Effector memory CD4-positive, alpha-beta T cell (primary cell): ENCODE data around the gene SFXN4.
"Not testable (repeated sequence)": the region's sequence is repeated elsewhere in the genome, so short reads cannot be mapped to it uniquely, and the experiment has no call there.

Experiments
- DNase-seq, 3 donors: peaks; one replicate each; pipeline ENCODE4 v3.0.0-alpha.2; 2020
- H3K27ac ChIP-seq: 2 replicates; pipeline ENCODE4 v1.7.0; 2013; ENCODE audit warnings: mild to moderate bottlenecking, low read length, moderate library complexity; ENCODE audit not compliant: insufficient read depth, poor library complexity, severe bottlenecking
- H3K27me3 ChIP-seq: replicated peaks from 2 replicates; pipeline ENCODE4 v1.7.0; 2013; ENCODE audit warnings: mild to moderate bottlenecking, low read length; ENCODE audit not compliant: insufficient read depth, control insufficient read depth, poor library complexity, severe bottlenecking
- H3K36me3 ChIP-seq: 2 replicates; pipeline ENCODE4 v1.7.0; 2013; ENCODE audit warnings: mild to moderate bottlenecking, low read length, moderate library complexity; ENCODE audit not compliant: control insufficient read depth, insufficient read depth
- H3K4me1 ChIP-seq: 2 replicates; pipeline ENCODE4 v1.7.0; 2013; ENCODE audit warnings: low read length, mild to moderate bottlenecking; ENCODE audit not compliant: control insufficient read depth, insufficient read depth, poor library complexity, severe bottlenecking
- H3K4me3 ChIP-seq: 2 replicates; pipeline ENCODE4 v1.7.0; 2013; ENCODE audit warnings: low read length, low read depth, mild to moderate bottlenecking; ENCODE audit not compliant: insufficient read depth, poor library complexity, severe bottlenecking
- H3K9me3 ChIP-seq: 2 replicates; pipeline ENCODE4 v1.7.0; 2013; ENCODE audit warnings: mild to moderate bottlenecking, low read length, moderate library complexity; ENCODE audit not compliant: control insufficient read depth

Gene SFXN4

DNA sequence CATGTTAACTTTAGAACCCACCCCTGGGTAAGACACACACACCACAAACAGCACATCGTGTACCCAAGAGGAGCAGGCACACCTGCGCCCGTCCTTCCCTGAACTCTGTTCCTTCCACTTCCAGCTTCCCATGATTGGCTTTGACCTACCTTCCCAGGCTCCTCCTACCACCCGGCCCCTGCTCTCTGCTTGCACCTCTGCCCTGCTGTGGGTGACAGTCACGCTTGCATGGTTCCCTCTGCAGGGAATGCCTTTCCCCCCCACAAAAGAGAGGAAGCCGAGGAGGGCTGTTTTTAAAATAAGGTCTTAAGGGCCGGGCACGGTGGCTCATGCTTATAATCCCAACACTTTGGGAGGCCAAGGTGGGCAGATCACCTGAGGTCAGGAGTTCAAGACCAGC lies 16.4 kb downstream of the SFXN4 start:
- H3K4me1 ChIP-seq: no peaks in the 10 kb centered on the region
- no peak for DNase-seq
- no peak overlapping the region for H3K4me3 ChIP-seq
- no peaks in the 10 kb centered on the region for H3K27me3 ChIP-seq
- H3K27ac ChIP-seq: no peak overlapping the region
- peaks cover 21% of the 10 kb centered on the region for H3K36me3 ChIP-seq
- H3K9me3 ChIP-seq: no peaks in the 10 kb centered on the region

DNA sequence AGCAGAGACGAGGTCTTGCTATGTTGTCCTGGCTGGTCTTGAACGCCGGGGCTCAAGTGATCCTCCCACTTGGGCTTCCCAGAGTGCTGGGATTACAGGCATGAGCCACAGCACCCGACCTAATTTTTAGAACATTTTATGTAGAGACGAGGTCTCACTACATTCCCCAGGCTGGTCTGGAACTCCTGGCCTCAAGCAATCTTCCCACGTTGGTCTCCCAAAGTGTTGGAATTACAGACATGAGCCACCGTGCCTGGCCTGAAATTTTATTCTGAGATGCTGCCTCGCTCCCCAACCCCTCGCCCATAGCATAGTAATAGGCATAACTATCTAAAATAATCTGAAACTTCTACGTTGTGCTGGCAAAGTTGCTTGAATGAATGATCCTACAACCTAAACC lies 21.9 kb downstream of the SFXN4 start:
- H3K27me3 ChIP-seq: no peaks in the 10 kb centered on the region
- H3K36me3 ChIP-seq: peaks cover 13% of the 10 kb centered on the region
- H3K4me1 ChIP-seq: no peaks in the 10 kb centered on the region
- H3K27ac ChIP-seq: no peak overlapping the region
- H3K4me3 ChIP-seq: no peak overlapping the region
- no peaks in the 10 kb centered on the region for H3K9me3 ChIP-seq
- DNase-seq: no peak

DNA sequence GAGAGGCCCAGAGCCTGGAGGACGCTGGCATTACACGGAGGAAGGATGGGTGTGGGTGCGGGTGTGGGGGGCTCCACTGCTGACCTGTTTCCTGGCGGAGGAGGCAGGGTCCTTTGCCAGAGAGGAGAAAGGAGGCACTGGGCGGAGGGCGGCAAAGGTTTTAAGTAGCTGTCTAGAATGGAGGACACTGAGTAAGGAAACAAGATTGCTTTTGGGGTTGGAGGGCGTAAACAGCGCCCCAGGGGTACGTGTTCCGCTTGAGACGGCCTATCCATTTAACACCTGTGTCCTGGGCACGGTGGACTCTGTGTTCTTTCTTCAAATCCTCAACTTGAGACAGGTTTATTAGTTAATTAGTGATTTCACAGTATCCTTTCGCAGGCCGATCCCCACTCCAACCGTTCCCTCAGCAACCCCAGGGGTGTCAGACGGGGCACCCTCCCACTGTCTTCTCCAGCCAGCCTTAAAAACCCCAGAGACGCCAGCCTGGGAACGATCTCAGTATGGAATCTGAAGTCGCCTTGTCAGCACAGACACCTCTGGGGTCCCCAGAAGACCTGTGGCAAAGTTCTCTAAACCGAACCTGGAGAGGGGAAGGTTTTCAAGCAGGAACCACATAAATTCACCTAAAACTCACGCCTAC lies 24.8 kb downstream of the SFXN4 start:
- H3K27ac ChIP-seq: no peak overlapping the region

DNA sequence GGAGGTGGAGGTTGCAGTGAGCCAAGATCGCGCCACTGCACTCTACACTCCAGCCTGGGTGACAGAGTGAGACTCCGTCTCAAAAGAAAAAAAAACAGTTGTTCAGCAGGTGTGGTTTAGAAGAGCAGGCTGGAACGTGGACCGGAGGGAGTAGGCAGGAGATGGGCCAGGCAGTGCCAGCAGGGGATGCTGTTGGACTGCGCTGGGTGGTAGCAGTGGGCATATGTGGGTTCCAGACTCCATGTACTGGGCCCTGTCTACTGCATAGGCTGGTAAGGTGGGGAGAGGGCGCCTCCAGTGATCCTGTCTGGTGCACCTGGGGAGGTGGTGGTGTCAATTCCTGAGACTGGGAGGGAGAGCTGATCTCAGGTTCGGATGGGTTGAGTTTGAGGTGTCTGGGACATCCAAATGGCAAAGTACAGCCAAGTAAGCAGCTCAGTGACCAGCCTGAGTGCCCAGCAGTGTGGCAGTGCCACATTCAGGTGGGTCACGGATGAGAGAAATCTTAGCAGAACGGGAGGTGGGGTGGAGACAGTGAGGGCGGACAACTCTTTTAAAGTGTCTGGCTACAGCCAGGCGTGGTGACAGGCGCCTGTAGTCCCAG lies 25.9 kb downstream of the SFXN4 start:
- no peaks in the 10 kb centered on the region for H3K36me3 ChIP-seq
- no peaks in the 10 kb centered on the region for H3K9me3 ChIP-seq
- DNase-seq: peak; percentile 5 to 25 (median 8)
- H3K4me1 ChIP-seq: peaks cover 4% of the 10 kb centered on the region
- H3K4me3 ChIP-seq: no peak overlapping the region
- no peak overlapping the region for H3K27ac ChIP-seq
- H3K27me3 ChIP-seq: no peaks in the 10 kb centered on the region

More for the DNA sequence above, 24.8 kb downstream of the SFXN4 start:
- H3K27me3 ChIP-seq: no peaks in the 10 kb centered on the region
- no peak for DNase-seq
- H3K4me3 ChIP-seq: no peak overlapping the region
- H3K36me3 ChIP-seq: no peaks in the 10 kb centered on the region
- no peaks in the 10 kb centered on the region for H3K9me3 ChIP-seq
- H3K4me1 ChIP-seq: peaks cover 4% of the 10 kb centered on the region

DNA sequence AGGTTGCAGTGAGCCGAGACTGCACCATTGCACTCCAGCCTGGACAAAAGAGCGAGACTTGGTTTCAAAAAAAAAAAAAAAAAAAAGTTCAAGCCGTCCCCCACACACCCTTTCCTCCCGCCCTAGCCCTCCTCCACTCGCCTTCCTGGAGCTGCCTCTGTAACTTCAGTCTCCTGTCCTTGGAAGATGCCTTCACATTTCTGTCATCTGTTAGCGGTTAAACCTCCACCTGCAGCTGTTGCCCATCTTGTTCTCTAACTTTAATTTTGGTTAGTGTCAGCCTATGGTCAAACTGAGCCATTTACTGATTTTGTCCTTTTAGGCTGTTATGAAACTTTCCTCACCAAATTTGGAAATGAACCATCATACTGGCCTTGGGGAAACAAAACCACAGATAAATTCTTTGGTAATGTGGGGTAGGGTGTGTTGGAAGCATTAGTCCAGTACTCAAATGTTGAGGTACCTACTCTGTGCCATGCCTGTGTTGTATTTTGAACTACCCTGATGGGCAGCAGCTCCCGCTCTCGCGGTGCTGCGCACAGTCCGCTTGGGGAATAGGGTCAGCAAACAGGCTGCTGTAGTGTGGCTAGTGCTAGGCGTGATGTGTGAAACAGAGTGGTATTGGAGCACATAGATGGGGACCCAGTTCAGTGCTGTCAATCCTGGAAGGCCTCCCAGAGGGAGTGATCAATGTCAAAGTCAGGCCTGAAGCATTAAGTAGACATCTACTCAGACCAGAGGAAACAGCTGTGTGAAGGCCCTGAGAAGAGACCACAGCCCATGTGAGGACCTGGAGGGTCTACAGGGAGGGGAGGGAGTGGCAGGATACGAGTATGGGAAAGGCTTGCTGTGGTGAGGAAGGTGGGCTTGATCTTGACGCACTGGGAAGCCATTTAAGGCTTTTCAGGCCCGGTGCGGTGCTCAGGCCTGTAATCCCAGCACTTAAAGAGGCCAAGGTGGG lies 26.9 kb downstream of the SFXN4 start:
- H3K27ac ChIP-seq: no peak overlapping the region
- no peaks in the 10 kb centered on the region for H3K36me3 ChIP-seq

DNA sequence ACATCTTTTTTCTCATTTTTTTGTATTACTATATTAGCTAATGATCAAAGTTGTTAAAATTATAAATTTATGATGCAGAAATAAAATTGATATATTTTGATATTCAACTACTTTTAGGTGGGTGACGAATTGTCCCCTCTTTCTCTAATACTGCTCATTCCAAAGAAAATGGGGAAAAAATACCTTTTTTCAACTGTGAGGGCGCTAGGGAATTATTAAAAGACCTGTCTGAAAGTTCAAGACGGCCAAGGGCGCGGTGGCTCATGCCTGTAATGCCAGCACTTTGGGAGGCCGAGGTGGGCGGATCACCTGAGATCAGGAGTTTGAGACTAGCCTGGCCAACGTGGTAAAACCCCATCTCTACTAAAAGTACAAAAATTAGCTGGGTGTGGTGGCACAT lies 27.6 kb downstream of the SFXN4 start:
- not testable (repeated sequence) for H3K27me3 ChIP-seq, H3K4me3 ChIP-seq, H3K36me3 ChIP-seq, H3K4me1 ChIP-seq, DNase-seq, H3K9me3 ChIP-seq, H3K27ac ChIP-seq

More for the DNA sequence above, 26.9 kb downstream of the SFXN4 start:
- no peak for DNase-seq
- Histone ChIP-seq H3K27me3 (no peaks in the 10 kb centered on the region), H3K4me3 (no peak overlapping the region), H3K9me3 (no peaks in the 10 kb centered on the region), H3K4me1 (peaks cover 4% of the 10 kb centered on the region)

DNA sequence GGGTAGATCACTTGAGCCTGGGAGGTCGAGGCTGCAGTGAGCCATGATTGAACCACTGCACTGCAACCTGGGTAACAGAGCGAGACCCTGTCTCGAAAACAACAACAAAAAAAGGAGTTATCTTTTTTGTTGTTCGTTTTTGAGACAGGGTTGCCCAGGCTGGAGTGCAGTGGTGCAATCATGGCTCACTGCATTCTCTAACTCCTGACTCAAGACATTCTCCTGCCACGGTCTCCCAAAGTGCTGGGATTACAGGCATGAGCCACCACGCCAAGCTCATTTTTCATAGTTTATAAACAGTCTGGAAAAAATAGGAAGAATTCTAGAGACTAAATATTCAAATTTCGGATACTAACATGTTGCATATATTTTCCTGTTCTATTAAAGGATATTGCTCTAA lies 29.4 kb downstream of the SFXN4 start:
- H3K27me3 ChIP-seq: no peaks in the 10 kb centered on the region
- DNase-seq: no peak
- H3K9me3 ChIP-seq: no peaks in the 10 kb centered on the region
- H3K4me1 ChIP-seq: peaks cover 4% of the 10 kb centered on the region
- H3K27ac ChIP-seq: no peak overlapping the region
- no peak overlapping the region for H3K4me3 ChIP-seq
- H3K36me3 ChIP-seq: peaks cover 10% of the 10 kb centered on the region

DNA sequence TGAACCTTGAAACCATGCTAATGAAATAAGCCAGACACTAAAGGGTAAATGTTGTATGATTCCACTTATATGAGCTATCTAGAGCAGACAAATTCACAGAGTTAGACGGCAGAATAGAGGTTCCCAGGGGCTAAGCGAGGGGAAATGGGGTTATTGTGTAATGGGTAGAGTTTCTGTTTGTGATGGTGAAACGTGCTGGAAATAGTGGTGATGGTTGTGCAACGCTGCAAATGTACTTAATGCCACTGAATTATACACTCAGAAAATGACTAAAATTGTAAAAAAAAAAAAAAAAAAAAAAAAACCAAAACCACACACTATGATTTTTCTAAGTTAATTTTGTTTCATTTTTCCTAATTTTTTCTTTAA lies 30.0 kb downstream of the SFXN4 start:
- Histone ChIP-seq H3K27ac (no peak overlapping the region), H3K27me3 (no peaks in the 10 kb centered on the region), H3K4me1 (peaks cover 10% of the 10 kb centered on the region), H3K9me3 (no peaks in the 10 kb centered on the region), H3K36me3 (peaks cover 10% of the 10 kb centered on the region), H3K4me3 (no peak overlapping the region)
- no peak for DNase-seq

DNA sequence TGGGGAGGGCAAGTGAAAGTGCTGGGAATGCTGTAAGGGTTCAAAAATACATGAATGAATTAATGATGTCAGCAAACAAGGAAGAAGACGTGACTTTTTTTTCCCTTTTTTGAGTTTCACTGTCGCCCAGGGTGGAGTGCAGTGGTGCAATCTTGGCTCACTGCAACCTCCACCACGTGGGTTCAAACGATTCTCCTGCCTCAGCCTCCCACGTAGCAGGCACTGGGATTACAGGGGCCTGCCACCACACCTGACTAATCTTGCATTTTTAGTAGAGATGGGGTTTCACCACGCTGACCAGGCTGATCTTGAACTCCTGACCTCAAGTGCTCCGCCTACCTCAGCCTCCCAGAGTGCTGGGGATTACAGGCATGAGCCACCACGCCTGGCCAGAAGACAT lies 31.6 kb downstream of the SFXN4 start:
- DNase-seq: no peak
- Histone ChIP-seq H3K36me3 (peaks cover 15% of the 10 kb centered on the region), H3K4me1 (peaks cover 12% of the 10 kb centered on the region), H3K4me3 (no peak overlapping the region), H3K27me3 (no peaks in the 10 kb centered on the region), H3K27ac (no peak overlapping the region), H3K9me3 (no peaks in the 10 kb centered on the region)
